ENCODE measurements around the gene DCUN1D2. TPM values are rescaled to one million over a fixed set of nuclear protein-coding genes. Genes with fewer than 3 reads are reported as not detected.
A peak's percentile ranks its signal among the peaks of the same experiment; 100 is the strongest.
"Not testable (repeated sequence)": the region's sequence is repeated elsewhere in the genome, so short reads cannot be mapped to it uniquely, and the experiment has no call there.

DCUN1D2 gene
- total RNA-seq, 2 donors from 2014 or later: 18.9 to 36.5 TPM

DNA sequence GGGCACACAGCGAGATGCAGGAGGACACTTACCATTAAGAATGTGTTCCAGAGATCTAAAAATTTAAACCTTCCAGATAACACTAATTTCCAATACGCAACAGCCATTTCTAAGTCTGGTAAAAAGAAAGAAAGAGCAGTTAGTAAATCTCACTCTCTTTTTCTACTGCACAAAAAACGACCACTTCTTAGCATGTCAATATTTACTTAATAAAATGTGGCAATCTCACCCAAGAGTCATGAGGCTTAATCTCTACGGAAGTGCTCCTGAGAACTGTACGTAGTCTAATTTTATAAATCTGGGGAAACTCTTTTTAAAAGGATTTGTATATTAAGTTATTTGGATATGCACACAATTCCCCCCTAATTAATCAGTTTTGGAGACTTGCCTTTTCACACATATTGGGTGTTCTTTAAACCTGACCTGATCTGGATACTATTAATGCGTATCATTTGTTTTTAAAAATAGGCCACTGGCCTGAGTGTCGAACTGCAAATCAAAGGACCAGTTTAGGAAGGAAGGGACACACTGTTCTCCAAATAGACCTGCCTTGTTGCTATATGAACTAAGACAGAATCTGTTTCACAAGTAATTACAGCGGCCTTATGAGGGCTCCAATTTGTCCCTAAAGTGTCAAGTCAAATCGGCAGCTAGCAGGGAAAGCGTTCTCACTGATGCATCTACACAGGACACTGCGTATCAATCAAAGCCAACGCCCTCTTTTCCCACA is 29.3 kb downstream of the DCUN1D2 start:
- H3K9me3 Mint-ChIP-seq: no peaks in the 10 kb centered on the region
- no peak for ATAC-seq
- DNase-seq (ENCODE audit: low spot score in 2 of 2): no peak
- no peaks in the 10 kb centered on the region for H3K36me3 Mint-ChIP-seq
- no peak overlapping the region for H3K27ac Mint-ChIP-seq

DNA sequence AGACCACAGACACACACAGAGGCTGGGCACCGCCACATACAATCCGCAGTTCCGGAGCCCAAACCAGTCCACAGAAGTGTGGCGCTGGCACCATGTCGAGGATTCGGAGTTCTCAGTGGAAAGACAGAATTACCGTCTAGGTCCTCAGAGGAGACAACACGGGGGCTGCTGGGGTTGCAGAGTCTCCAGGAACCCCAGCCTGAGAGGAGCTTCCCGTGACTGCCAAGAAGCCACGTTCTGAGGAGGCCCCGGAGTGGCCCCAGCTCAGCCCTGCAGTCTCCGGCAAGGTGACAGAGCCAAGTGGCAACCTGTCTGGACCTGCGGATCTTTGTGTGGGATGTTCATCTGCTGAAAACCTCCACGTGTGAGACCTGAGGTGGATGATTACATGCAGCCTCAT is 29.9 kb downstream of the DCUN1D2 start:
- H3K36me3 Mint-ChIP-seq: no peaks in the 10 kb centered on the region
- DNase-seq (ENCODE audit: low spot score in 2 of 2): no peak

DNA sequence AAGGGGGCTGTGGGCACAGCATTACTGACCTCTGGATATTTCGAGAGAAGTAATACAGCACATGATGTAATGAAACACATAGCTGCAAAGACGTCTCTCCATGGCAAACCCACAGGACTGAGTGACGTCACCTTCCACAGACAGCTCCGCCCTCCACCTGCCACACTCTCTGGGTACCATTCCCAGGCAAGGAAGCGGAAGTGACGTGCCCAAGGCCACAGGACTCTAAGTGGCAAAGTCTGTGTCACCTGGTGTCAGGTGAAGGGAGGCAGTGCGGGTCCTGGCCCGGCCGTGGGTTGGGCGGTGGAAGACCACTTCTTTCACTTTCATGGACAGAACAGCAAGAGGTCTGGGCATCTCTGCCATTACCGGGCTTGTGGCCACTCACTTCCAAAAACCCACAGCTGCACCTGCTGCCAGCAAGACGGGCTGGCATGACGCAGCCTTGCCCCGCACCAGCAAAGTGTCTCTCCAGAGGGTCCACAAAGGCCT is 30.4 kb downstream of the DCUN1D2 start:
- no peaks in the 10 kb centered on the region for H3K36me3 Mint-ChIP-seq
- DNase-seq (ENCODE audit: low spot score in 2 of 2) (no peak), ATAC-seq (no peak)
- H3K27ac Mint-ChIP-seq: no peak overlapping the region
- no peaks in the 10 kb centered on the region for H3K9me3 Mint-ChIP-seq

More for the DNA sequence above, 29.9 kb downstream of the DCUN1D2 start:
- Mint-ChIP-seq H3K27ac (no peak overlapping the region), H3K9me3 (no peaks in the 10 kb centered on the region)
- no peak for ATAC-seq

DNA sequence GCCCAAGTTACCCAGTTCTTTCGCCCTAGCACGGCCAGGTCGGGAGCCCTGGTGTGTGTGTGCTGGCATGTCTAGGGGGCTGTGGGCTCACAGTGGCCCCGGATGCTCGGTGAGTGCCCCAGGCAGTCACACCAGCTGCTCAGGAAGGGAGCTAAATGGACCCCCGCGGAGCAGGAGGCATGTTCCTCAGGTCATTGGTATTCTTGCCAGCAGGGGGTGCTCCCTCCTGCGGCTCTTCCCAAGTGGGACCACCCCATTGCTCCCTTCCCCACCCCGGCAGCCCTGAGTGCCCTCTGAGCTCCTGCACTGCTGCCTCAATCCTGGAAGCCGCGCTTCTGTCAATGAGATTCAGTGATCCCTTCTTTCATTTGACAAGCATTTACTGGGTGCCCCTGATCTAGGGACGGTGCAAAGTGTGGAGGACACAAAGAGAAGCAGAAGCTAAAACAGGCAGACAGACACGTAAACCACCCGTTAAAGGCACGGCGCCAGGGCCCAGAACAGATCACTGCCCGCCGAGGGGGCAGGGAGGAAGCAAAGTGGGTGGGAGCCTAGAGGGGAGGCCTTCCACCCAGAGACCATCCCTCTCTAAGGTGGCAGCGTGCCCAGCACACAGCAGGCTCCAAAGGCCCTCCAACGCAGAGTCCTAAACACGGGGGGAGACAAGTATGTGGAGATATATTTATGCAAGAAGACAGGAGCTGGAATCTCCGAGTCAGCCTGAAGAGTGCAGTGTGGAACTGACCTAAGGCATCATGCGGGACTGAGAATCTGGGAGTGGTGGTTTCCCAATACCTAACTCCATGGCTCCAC is 32.1 kb downstream of the DCUN1D2 start:
- no peak for ATAC-seq
- H3K36me3 Mint-ChIP-seq: no peaks in the 10 kb centered on the region
- DNase-seq (ENCODE audit: low spot score in 2 of 2): no peak
- H3K9me3 Mint-ChIP-seq: no peaks in the 10 kb centered on the region
- H3K27ac Mint-ChIP-seq: no peak overlapping the region

DNA sequence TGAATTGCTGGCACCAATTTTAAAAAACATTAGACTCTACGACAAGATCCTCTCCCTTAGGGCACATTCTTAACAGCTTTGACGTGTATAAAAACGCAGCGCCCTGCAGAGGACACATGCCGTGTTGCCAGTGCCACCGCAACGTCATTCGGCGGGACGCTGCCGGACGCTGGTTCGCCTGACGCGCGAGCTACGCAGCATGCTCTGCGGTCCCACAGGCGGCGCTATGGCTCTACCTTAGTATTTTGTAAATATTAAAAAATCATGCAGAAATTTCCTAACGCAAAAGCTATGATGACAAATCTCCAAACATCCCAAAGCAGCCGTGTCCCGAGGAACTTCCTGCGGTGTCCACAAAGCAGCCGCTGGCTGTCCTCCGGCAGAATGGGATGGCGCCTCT is 33.0 kb downstream of the DCUN1D2 start:
- no peaks in the 10 kb centered on the region for H3K9me3 Mint-ChIP-seq
- no peak for DNase-seq (ENCODE audit: low spot score in 2 of 2)
- ATAC-seq: no peak
- H3K36me3 Mint-ChIP-seq: no peaks in the 10 kb centered on the region
- H3K27ac Mint-ChIP-seq: no peak overlapping the region

DNA sequence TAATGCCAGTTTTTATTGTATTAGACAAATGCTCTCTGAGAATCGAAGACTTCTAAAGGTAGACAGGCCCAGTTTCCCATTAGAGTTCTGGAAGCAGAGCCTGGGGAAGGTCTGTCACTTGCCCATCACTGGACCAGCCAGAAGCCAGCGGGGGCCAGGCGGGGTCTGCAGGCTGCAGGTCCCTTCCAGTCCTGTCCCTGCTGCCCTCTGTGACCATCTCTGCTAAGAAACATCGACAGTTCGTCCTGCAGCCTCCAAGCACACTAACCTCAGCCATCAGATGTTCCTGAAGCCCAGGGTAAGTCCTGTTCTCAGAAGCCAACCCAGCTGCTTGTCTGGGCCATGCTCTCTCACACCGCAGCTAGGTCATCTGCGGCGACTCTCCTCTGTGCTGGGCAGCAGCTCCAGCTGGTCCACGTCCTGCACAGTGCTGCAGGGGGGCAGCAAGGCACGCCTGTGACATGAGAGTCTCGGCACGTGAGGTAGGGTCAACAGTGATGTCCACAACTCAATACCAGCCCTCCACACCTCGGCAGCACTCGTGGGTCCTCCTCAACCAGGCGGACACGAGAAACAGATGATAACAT is 34.3 kb downstream of the DCUN1D2 start:
- ATAC-seq: no peak
- peak overlapping the region in 1 of 2 donors; percentile 41 for H3K27ac Mint-ChIP-seq
- no peaks in the 10 kb centered on the region for H3K9me3 Mint-ChIP-seq
- DNase-seq (ENCODE audit: low spot score in 2 of 2): no peak
- H3K36me3 Mint-ChIP-seq: no peaks in the 10 kb centered on the region

DNA sequence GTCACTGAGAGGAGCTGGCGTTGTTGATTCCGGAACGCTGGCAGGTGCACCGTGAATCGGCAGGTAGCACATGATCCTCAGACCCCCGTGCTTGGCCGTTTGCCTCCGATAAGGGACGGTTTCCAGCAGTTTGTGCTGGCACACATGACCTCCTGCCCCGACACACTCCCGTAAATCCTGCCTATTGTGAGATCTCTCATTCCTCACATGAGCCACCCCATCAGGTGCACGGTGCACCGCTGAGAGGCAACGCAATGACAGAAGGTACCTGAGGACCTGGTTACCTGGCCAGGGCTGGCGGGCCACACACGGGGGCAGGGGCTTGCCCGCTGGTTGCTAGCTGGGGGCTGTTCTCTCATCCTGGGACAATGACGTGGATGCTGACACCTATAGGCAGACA is 35.1 kb downstream of the DCUN1D2 start:
- H3K36me3 Mint-ChIP-seq: no peaks in the 10 kb centered on the region
- no peaks in the 10 kb centered on the region for H3K9me3 Mint-ChIP-seq
- ATAC-seq: no peak
- peak overlapping the region in 1 of 2 donors; percentile 50 for H3K27ac Mint-ChIP-seq
- no peak for DNase-seq (ENCODE audit: low spot score in 2 of 2)

DNA sequence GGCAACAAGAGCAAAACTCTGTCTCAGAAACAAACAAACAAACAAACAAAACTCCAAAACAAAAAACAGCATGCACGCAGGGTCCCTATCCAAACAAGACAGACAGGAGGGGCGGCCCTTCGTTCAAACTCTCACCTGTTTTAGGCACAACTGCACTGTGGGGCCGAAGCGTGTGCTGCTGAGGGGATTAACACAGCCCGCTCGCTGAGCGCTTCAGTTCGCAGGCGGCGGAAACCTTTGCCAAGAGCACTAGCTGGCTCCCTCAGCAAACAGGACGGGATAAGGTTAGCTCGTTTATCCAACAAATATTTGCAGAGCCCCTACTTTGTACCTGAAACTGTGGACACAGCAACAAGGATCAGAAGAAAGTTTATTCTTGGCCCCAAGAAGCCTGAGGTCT is 35.6 kb downstream of the DCUN1D2 start:
- Mint-ChIP-seq H3K27ac (no peak overlapping the region), H3K9me3 (no peaks in the 10 kb centered on the region), H3K36me3 (no peaks in the 10 kb centered on the region)
- ATAC-seq: no peak
- DNase-seq (ENCODE audit: low spot score in 2 of 2): no peak

DNA sequence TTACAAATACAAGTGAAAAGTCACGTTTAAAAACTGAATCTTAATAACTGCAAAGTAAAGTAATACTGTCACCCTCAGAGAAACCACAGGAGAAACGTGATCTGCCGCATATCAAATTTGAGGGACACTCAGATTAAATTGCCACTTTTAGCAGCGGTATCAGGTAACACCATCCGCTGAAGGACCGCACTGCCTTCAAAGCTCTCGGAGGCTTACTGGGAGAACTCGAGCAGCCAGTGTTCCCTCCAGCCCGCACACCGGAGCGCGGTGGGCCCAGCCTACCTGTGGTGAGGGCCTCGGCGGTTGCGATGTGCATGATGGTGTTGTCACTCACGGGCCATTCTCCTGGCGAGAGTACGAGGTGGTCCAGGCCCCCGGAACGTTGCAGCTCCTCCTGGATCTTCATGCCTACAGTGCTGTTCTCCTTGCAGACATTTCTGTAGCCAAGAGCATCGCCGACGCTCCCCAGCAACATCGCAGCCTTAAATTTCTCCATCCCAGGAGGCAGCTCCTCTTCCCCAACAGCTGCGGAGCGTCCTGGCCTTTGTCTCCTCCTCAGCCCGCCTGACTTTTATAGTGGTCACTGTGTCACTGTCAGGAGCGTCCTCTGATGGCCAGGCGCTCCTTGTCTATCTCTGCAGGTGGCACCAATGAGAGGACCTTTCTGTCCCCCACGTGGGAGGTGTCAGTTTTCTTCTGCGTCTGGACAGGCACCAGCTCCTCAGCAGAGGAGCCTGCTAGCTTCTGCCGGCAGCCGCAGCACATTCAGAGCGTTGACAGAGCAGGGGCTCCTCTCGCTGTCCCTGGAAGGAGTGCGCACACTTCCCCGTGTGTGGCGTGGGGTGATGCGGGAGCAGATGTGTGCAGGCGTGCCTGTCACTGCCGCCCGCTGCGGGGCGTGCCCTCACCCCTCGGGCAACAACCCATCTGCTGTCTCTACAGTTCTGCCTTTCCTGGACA is 37.3 kb downstream of the DCUN1D2 start, which contains the start of gene ADPRHL1:
TSS of gene ADPRHL1 (minus strand) at position 547 of the 960 bp plus-strand sequence. CDS start at position 496, 51 bp downstream.
- Mint-ChIP-seq H3K27ac (peak within 1 kb of the TSS in 1 of 2 donors; percentile 44), H3K9me3 (no peaks in the 10 kb centered on the region), H3K36me3 (no peaks in the 10 kb centered on the region)
- DNase-seq (ENCODE audit: low spot score in 2 of 2): no peak
- no peak for ATAC-seq

DNA sequence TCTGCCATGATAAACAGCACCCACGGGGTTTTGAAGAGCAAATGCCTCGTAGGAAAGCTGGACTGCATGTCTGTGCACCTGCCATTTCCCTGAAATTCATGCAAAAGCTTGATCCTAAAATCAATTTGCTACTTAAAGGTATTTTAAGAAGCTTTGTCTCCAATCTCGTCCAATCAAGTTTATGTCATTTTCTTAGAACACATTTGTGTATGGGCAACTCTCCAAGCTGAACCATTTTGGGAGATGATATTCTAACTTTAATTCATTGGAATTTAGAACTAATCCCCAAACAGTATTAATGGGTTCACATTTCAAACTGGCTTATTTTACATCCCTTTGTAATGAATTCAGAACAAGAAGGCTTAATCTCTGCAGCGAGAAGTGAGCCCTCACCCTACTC is 38.0 kb downstream of the DCUN1D2 start:
- ATAC-seq: no peak
- no peak for DNase-seq (ENCODE audit: low spot score in 2 of 2)
- H3K36me3 Mint-ChIP-seq: no peaks in the 10 kb centered on the region
- H3K27ac Mint-ChIP-seq: no peak overlapping the region
- no peaks in the 10 kb centered on the region for H3K9me3 Mint-ChIP-seq

DNA sequence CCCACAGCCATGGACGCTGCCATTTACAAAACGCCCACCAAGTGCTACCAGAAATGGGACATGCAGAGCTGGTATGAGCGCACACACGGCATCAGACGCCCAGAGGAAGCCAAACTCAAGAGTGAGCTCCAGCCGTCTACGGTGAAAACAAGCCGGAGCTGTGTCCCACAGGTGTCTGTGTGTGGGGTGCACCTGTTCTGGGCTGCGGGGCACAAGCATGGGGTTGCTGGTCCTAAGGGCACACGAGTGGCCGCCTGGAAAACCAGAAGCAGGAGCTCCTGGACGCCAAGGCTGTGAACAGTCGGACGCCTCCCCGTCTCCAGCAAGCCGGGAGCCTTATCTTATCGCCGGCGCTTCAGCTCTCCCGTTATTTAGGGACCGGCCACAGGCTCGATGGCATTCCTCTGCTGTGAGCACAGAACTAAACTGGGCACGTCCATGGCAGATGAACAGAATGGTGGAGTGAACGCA is 38.5 kb downstream of the DCUN1D2 start:
- ATAC-seq (no peak), DNase-seq (ENCODE audit: low spot score in 2 of 2) (peak in 1 of 2 donors; percentile 31)
- no peak overlapping the region for H3K27ac Mint-ChIP-seq
- no peaks in the 10 kb centered on the region for H3K36me3 Mint-ChIP-seq
- no peaks in the 10 kb centered on the region for H3K9me3 Mint-ChIP-seq

DNA sequence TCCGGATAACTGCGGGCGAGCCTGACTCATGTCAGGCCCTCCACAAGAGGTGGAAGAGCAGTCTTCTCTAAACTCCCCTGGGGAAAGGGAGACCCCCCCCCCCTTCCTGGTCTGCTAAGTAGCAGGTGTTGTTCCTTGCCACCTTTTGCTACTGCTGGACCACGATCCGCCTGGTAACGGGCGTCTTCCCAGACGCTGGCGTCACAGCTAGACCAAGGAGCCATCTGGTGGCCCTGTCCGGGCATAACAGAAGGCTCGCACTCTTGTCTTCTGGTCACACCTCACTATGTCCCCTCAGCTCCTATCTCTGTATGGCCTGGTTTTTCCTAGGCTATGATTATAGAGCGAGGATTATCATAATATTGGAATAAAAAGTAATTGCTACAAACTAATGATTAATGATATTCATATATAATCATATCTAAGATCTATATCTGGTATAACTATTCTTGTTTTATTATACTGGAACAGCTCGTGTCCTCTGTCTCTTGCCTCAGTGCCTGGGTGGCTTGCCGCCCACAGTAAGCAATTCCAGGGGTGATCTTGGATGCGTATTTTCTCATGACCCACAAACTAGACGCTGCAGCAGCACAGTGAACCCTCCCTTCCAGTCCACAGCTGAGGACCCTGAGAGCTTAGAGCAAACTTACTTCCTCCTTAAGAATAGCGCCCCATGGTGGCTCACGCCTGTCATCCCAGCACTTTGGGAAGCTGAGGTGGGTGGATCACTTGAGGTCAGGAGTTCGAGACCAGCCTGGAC is 39.5 kb downstream of the DCUN1D2 start:
- H3K27ac Mint-ChIP-seq; H3K36me3 Mint-ChIP-seq; ATAC-seq; DNase-seq (ENCODE audit: low spot score in 2 of 2); H3K9me3 Mint-ChIP-seq: not testable (repeated sequence)

DNA sequence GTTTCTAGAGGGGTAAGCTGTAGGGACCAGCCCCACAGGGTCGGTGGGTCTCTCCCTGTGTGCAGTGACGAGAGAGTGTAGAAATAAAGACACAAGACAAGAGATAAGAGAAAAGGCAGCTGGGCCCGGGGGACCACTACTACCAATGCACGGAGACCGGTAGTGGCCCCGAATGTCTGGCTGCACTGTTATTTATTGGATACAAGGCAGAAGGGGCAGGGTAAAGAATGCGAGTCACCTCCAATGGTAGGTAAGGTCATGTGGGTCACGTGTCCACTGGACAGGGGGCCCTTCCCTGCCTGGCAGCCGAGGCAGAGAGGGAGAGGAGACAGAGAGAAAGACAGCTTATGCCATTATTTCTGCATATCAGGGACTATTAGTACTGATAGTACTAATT is 40.2 kb downstream of the DCUN1D2 start:
- H3K9me3 Mint-ChIP-seq; ATAC-seq; H3K36me3 Mint-ChIP-seq; DNase-seq (ENCODE audit: low spot score in 2 of 2): not testable (repeated sequence)
- H3K27ac Mint-ChIP-seq: peak overlapping the region in 1 of 2 donors; percentile 31

DNA sequence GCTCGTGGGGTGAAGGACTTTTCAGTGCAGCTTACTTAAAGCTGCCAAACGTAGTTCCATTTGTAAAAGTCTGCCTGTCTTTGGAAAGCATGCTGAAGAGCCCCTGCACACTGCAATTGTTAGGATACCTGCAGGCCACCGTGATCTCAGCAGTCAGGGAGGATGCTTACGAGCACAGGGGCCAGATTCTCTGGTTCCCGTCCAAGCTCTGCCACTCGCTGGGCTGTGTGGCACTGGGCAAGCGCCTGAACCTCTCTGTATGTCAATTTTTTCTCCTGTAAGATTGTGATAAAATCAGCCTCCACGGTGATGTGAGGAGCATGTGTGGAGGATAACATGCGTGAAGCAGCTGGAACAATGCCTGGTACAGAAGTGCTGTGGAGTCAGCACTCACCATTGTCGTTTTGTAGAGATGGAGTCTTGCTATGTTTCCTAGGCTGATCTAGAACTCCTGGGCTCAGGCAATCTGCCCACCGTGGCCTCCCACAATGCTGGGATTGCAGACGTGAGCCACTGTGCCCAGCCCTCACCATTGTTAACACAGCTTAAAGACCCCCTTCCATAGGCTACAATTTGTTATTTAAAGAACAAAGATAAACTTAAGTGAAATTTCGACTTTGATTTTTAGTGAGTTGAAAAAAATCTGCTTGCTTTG is 40.7 kb downstream of the DCUN1D2 start:
- ATAC-seq (no peak), DNase-seq (ENCODE audit: low spot score in 2 of 2) (no peak)
- no peaks in the 10 kb centered on the region for H3K36me3 Mint-ChIP-seq
- H3K27ac Mint-ChIP-seq: peak overlapping the region in 1 of 2 donors; percentile 31
- H3K9me3 Mint-ChIP-seq: no peaks in the 10 kb centered on the region
